Transverse colon (tissue), 4 donors: ENCODE measurements around the gene FOSL2. TPM values are rescaled to one million over a fixed set of nuclear protein-coding genes. Genes with fewer than 3 reads are reported as not detected.
A peak's percentile ranks its signal among the peaks of the same experiment; 100 is the strongest.

ENCODE experiments used
- DNase-seq: peaks from one replicate; pipeline ENCODE4 v3.0.0-alpha.2; 2019
- H3K27ac ChIP-seq, 4 donors: fragments of 200-600 bp; sonication (generic); 2 replicates each; pipeline ENCODE4 v1.5.1; 2016 to 2018; ENCODE audit warnings: inconsistent platforms in 4 of 4
- H3K27me3 ChIP-seq: fragments of 200-600 bp; sonication (generic); 2 replicates; pipeline ENCODE4 v1.5.1; 2017; ENCODE audit warnings: inconsistent platforms
- H3K36me3 ChIP-seq, 4 donors: fragments of 200-600 bp; sonication (generic); 2 replicates each; pipeline ENCODE4 v1.5.1; 2017 to 2019; ENCODE audit warnings: inconsistent platforms in 4 of 4
- H3K4me1 ChIP-seq, 4 donors: fragments of 200-600 bp; sonication (generic); 2 replicates each; pipeline ENCODE4 v1.5.1; 2017 to 2020; ENCODE audit warnings: inconsistent platforms in 4 of 4
- H3K4me3 ChIP-seq, 4 donors: fragments of 200-600 bp; sonication (generic); 1 replicate in 1 of 4; 2 replicates in 3 of 4; pipeline versions ENCODE4 v1.5.1 to v1.6.1; 2017 to 2019; ENCODE audit warnings: inconsistent platforms in 4 of 4
- H3K9me3 ChIP-seq, 2 donors: fragments of 200-600 bp; sonication (generic); 2 replicates each; pipeline ENCODE4 v1.5.1; 2017 to 2019; ENCODE audit warnings: inconsistent platforms in 2 of 2
- CTCF ChIP-seq, 5 experiments: fragments of 200-600 bp in 3 of 5; fragments of 450-650 bp in 2 of 5; sonication (generic) in 3 of 5; IDR thresholded peaks; 1 replicate in 2 of 5; 2 replicates in 3 of 5; pipeline ENCODE4 v1.5.1; 2016 to 2017; ENCODE audit warnings: antibody characterized with exemption in 5 of 5, inconsistent platforms in 3 of 5, mild to moderate bottlenecking in 2 of 5, moderate library complexity in 1 of 5
- EP300 ChIP-seq: sonication (generic); formaldehyde crosslinking; IDR thresholded peaks from one replicate; pipeline ENCODE4 v1.6.1; 2017; ENCODE audit warnings: antibody characterized with exemption, low read depth
- POLR2A ChIP-seq: fragments of 450-650 bp; IDR thresholded peaks from one replicate; pipeline ENCODE4 v1.6.1; 2016; ENCODE audit warnings: antibody characterized with exemption, mild to moderate bottlenecking, moderate library complexity
- POLR2AphosphoS5 ChIP-seq, 3 donors: sonication (generic); formaldehyde crosslinking; IDR thresholded peaks; one replicate each; pipeline ENCODE4 v1.6.1; 2016; ENCODE audit warnings: antibody characterized with exemption in 3 of 3
- WGBS, 2 donors: methylation state at CpG; one replicate each; pipeline ENCODE4 v1.1.5; 2018; ENCODE audit warnings: low coverage in 1 of 2; 5-methylcytosine and 5-hydroxymethylcytosine counted together
- in situ Hi-C, 4 donors: fragments of 200-750 bp; cut with MboI; loops; one replicate each; pipeline versions ENCODE4 v1.15.0 to v1.15.1; 2017; ENCODE audit warnings: low sequenced_read_pairs in 3 of 4, low pct_ligation_motif_present in 1 of 4, low pct_unique_long_range_greater_than_20kb in 1 of 4
- intact Hi-C: fragments of 100-400 bp; cut with DNase I; formaldehyde crosslinking; loops from one replicate; pipeline ENCODE4 v1.15.1; 2023; ENCODE audit warnings: low total_unique reads
- total RNA-seq, 4 donors: library from RNA; depleted of rRNA; stranded (reverse); fragments of >200 nt; gene quantifications; one replicate each; pipeline ENCODE4 v1.1.0, GENCODE V29; 2016

The FOSL2 gene
- total RNA-seq, 4 donors from 2014 or later: 135 to 358 (median 233) TPM

GRCh38 chr2:28395334-28396061 is 2.8 kb downstream of the FOSL2 start:
- WGBS, 2 donors: 4 to 20% methylated on average over 14 to 15 of the region's 15 CpGs
- intact Hi-C loops: loop anchor here (5.0 to 10.0 kb wide), 2 partner anchors 231 to 623 kb away; partner anchors contain the start of gene MRPL33

GRCh38 chr2:28397043-28397381 is 4.4 kb downstream of the FOSL2 start:
- in situ Hi-C loops (no loop called here), intact Hi-C loops (loop anchor here (5.0 to 10.0 kb wide), 2 partner anchors 232 to 625 kb away; partner anchors contain the start of gene MRPL33)
- WGBS, 2 donors: 0 to 30% methylated on average over 2 of the region's 2 CpGs
- Histone ChIP-seq H3K36me3 (peaks cover 0 to 3% (median 0%) of the 10 kb centered on the region in 4 donors), H3K4me3 (peak overlapping the region in 2 of 4 donors; percentile 6 to 99), H3K27me3 (no peaks in the 10 kb centered on the region), H3K9me3 (no peaks in the 10 kb centered on the region), H3K4me1 (peaks cover 41 to 56% (median 49%) of the 10 kb centered on the region in 4 donors), H3K27ac (peak overlapping the region; percentile 100)
- no peak for TF ChIP-seq POLR2AphosphoS5 (IDR thresholded peaks at IDR 0.05)
- no peak for TF ChIP-seq EP300
- TF ChIP-seq CTCF (IDR thresholded peaks at IDR 0.05): peak in 1 of 5 experiments; percentile 40
- no peak for DNase-seq

More at GRCh38 chr2:28395334-28396061, 2.8 kb downstream of the FOSL2 start:
- H3K27ac ChIP-seq: peak overlapping the region; percentile 100
- H3K4me1 ChIP-seq: peaks cover 28 to 50% (median 39%) of the 10 kb centered on the region in 4 donors
- H3K4me3 ChIP-seq: peak overlapping the region; percentile 68 to 99 (median 88)
- TF ChIP-seq CTCF (IDR thresholded peaks at IDR 0.05): no peak
- peak; percentile 87 for TF ChIP-seq POLR2A
- TF ChIP-seq EP300: no peak
- peak; percentile 59 to 92 (median 87) for TF ChIP-seq POLR2AphosphoS5 (IDR thresholded peaks at IDR 0.05)
- in situ Hi-C loops: no loop called here
- H3K9me3 ChIP-seq: no peaks in the 10 kb centered on the region
- DNase-seq: peak; percentile 68
- H3K27me3 ChIP-seq: no peaks in the 10 kb centered on the region
- H3K36me3 ChIP-seq: peaks cover 0 to under 1% (median 0%) of the 10 kb centered on the region in 4 donors

GRCh38 chr2:28398101-28398834 is 5.6 kb downstream of the FOSL2 start:
- DNase-seq: no peak

More at GRCh38 chr2:28398101-28398834, 5.6 kb downstream of the FOSL2 start:
- TF ChIP-seq POLR2AphosphoS5 (IDR thresholded peaks at IDR 0.05) (peak; percentile 21 to 51 (median 36)), CTCF (IDR thresholded peaks at IDR 0.05) (no peak), EP300 (no peak), POLR2A (peak; percentile 20)
- H3K4me1 ChIP-seq: peaks cover 49 to 65% (median 57%) of the 10 kb centered on the region in 4 donors
- peak overlapping the region; percentile 100 for H3K27ac ChIP-seq
- no peaks in the 10 kb centered on the region for H3K9me3 ChIP-seq
- no peaks in the 10 kb centered on the region for H3K27me3 ChIP-seq
- peak overlapping the region in 2 of 4 donors; percentile 8 to 99 for H3K4me3 ChIP-seq
- in situ Hi-C loops (no loop called here), intact Hi-C loops (loop anchor here (5.0 to 10.0 kb wide), 2 partner anchors 233 to 626 kb away; partner anchors contain the start of gene MRPL33)
- 53 to 60% methylated on average over 4 to 13 of the region's 13 CpGs for WGBS, 2 donors
- H3K36me3 ChIP-seq: peaks cover 0 to 6% (median 1%) of the 10 kb centered on the region in 4 donors
